GM12875 (cell line): ENCODE data around the gene WWOX.

Experiments used
- H3K4me3 ChIP-seq: one replicate; pipeline ENCODE4 v1.5.1; 2011; ENCODE audit warnings: low read depth, low read length, control low read depth
- CTCF ChIP-seq: IDR thresholded peaks from 2 replicates; pipeline ENCODE4 v1.5.1; 2011; ENCODE audit warnings: low read depth, mild to moderate bottlenecking, control low read depth, inconsistent platforms, low read length, moderate library complexity, borderline replicate concordance; ENCODE audit not compliant: insufficient read depth

The WWOX gene

GRCh38 chr16:78656887-78657286 is 557.4 kb downstream of the WWOX start:
- no peak overlapping the region for H3K4me3 ChIP-seq
- no peak for TF ChIP-seq CTCF

- no peak overlapping the region for H3K4me3 ChIP-seq
- no peak for TF ChIP-seq CTCF
Measured at GRCh38 chr16:78659216-78659615, 559.8 kb downstream of the WWOX start.

DNA sequence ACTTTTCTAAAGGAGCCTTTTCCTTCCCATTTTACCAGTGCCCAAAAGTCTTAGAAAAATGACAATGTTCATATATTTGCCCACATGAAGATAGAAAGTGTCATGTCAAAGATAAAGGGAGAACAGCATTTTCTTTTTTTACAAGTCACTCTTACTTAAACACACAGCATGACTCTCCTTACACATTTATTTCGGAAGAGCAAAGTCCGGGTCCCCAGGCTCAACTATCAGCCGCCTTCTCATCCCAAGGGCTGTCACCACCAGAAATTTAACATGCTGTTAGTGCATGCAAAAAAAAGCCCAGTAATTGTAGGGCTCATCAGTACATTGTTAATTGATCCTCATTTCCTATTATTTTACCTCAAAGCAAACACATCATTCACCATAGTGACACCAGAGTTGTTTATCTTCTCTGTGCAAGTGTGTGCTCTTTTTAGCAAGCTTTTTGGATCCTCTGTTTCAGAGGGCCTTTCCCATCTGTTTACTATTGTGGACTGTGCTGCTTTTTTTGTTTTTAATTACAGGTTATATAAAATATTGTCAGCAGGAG is 560.3 kb downstream of the WWOX start:
- no peak overlapping the region for H3K4me3 ChIP-seq
- TF ChIP-seq CTCF, result no peak

- no peak overlapping the region for H3K4me3 ChIP-seq
- TF ChIP-seq CTCF, result no peak
Measured at GRCh38 chr16:78660795-78661194, 561.3 kb downstream of the WWOX start.

DNA sequence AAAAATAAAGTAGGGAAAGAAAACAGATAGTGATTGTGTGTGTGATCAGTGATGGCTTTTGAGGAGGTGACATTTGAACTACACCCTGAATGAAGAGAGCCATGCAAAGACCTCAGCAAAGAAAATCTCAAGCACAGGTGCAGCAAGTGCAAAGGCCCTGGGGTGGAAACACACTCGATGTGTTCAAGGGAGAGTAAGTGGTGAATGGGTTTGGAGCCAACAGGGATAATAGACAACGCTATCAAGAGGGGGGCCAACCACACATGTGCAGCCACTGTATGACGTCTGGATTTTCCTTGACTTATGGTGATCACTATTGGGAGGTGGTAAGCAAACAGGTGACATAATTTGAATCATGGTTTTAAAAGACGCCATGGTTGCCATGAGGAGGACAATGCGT is 564.2 kb downstream of the WWOX start:
- no peak for TF ChIP-seq CTCF
- no peak overlapping the region for H3K4me3 ChIP-seq

DNA sequence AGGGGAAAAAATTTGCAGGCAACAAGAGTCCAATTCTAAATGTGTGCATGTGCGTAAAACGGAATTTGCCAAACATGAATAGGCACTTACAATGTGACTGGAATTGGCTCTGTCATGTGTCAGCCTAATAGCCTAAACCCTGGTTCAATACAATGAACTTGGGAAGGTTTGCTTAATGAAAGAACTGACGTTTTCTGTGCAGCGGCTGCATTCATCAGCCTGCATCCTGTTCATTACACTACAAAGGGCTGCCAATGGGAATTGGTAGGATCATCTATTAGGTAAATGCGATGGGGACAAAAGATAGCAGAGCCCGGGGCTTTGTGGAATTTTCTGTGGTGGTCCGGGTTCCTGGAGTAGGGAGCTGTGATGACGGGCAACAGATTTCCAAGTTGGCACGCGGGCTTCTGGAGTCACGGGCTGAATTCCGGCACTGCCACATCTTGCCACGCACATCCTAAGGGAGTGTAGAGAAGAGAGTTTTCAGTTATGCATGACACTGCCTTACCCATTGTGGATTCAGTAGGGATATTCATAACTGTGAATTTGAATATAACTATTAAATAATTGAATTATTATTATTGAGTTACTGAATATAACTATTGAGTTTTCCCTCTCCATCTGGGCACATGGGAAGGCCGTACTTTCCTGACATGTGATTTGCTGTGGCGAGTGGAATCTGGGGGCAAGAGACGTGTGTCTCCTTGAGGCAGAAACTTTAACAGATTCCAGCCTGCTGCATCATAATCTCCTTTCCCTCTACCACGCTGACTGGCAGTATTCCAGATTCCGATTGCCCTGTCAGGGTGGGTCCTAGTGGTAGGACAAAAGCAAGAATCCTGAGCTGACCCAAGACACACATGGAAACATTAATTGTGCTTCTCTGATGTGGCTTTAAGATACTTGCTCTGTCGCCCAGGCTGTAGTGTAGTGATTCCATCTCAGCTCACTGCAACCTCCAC is 565.6 kb downstream of the WWOX start:
- no peak for TF ChIP-seq CTCF
- no peak overlapping the region for H3K4me3 ChIP-seq

GRCh38 chr16:78666318-78666717 is 566.9 kb downstream of the WWOX start:
- no peak overlapping the region for H3K4me3 ChIP-seq
- no peak for TF ChIP-seq CTCF
